HEK293T (cell line): ENCODE measurements around the gene CAPN1.
"Not testable (repeated sequence)": the region's sequence is repeated elsewhere in the genome, so short reads cannot be mapped to it uniquely, and the experiment has no call there.

ENCODE experiments used
- CTCF ChIA-PET: fragments of 350-600 bp; formaldehyde crosslinking; extraction: SDS; loops from one replicate; lab custom pipeline; 2021; ENCODE audit warnings: antibody characterized with exemption, inconsistent platforms; lab: Yijun Ruan, JAX
- POLR2A ChIA-PET: fragments of 350-600 bp; formaldehyde crosslinking; extraction: SDS; loops from one replicate; lab custom pipeline; 2020; ENCODE audit warnings: antibody characterized with exemption, inconsistent platforms; lab: Yijun Ruan, JAX
- DNase-seq: peaks from one replicate; pipeline ENCODE4 v3.0.0; 2012; ENCODE audit warnings: mixed read lengths; ENCODE audit errors: extremely low spot score
- ARNT ChIP-seq: fragments of 450-650 bp; IDR thresholded peaks from 2 replicates; pipeline ENCODE4 v1.6.1; 2017; ENCODE audit warnings: mild to moderate bottlenecking
- BHLHE40 ChIP-seq: fragments of 450-650 bp; IDR thresholded peaks from 2 replicates; pipeline ENCODE4 v1.6.1; 2016; ENCODE audit warnings: mild to moderate bottlenecking, moderate library complexity, borderline replicate concordance
- CTBP1 ChIP-seq: fragments of 450-650 bp; IDR thresholded peaks from 2 replicates; pipeline ENCODE4 v1.6.1; 2016; ENCODE audit warnings: borderline replicate concordance
- ELF4 ChIP-seq: fragments of 450-650 bp; IDR thresholded peaks from 2 replicates; pipeline ENCODE4 v1.6.1; 2017; ENCODE audit warnings: antibody characterized with exemption
- FOXA1 ChIP-seq: fragments of 450-650 bp; IDR thresholded peaks from 2 replicates; pipeline ENCODE4 v1.6.1; 2016; ENCODE audit warnings: mild to moderate bottlenecking
- FOXK2 ChIP-seq: fragments of 450-650 bp; IDR thresholded peaks from 2 replicates; pipeline ENCODE4 v1.6.1; 2016; ENCODE audit warnings: mild to moderate bottlenecking
- FOXM1 ChIP-seq: fragments of 450-650 bp; IDR thresholded peaks from 2 replicates; pipeline ENCODE4 v1.6.1; 2017; ENCODE audit warnings: mild to moderate bottlenecking, borderline replicate concordance
- HDGF ChIP-seq: fragments of 450-650 bp; IDR thresholded peaks from 2 replicates; pipeline ENCODE4 v1.6.1; 2017; ENCODE audit warnings: antibody characterized with exemption, borderline replicate concordance
- L3MBTL2 ChIP-seq: fragments of 450-650 bp; conservative IDR thresholded peaks from 2 replicates; pipeline ENCODE4 v1.6.1; 2016; ENCODE audit warnings: mild to moderate bottlenecking
- LEF1 ChIP-seq: fragments of 450-650 bp; IDR thresholded peaks from 2 replicates; pipeline ENCODE4 v1.6.1; 2017; ENCODE audit warnings: mild to moderate bottlenecking, borderline replicate concordance
- NFRKB ChIP-seq: fragments of 450-650 bp; IDR thresholded peaks from 2 replicates; pipeline ENCODE4 v1.6.1; 2016; ENCODE audit warnings: mild to moderate bottlenecking, moderate library complexity
- PKNOX1 ChIP-seq: fragments of 450-650 bp; IDR thresholded peaks from 2 replicates; pipeline ENCODE4 v1.6.1; 2016
- SP1 ChIP-seq: fragments of 450-650 bp; IDR thresholded peaks from 2 replicates; pipeline ENCODE4 v1.6.1; 2017
- SUZ12 ChIP-seq: fragments of 450-650 bp; IDR thresholded peaks from 2 replicates; pipeline ENCODE4 v1.6.1; 2016; ENCODE audit warnings: mild to moderate bottlenecking
- TARDBP ChIP-seq: fragments of 450-650 bp; IDR thresholded peaks from 2 replicates; pipeline ENCODE4 v1.6.1; 2016
- ZNF384 ChIP-seq: fragments of 450-650 bp; IDR thresholded peaks from 2 replicates; pipeline ENCODE4 v1.6.1; 2016

CAPN1 gene

GRCh38 chr11:65246506-65246905 is 64.8 kb downstream of the CAPN1 start:
- ChIA-PET POLR2A (interaction anchor here (0.8 kb wide), 1 partner anchor 178 kb away, joined by 3 read pairs; no protein-coding TSS in a partner anchor), CTCF (no interaction called here)
- no peak for TF ChIP-seq HDGF
- TF ChIP-seq LEF1: no peak
- TF ChIP-seq ELF4: no peak
- TF ChIP-seq ARNT: no peak
- TF ChIP-seq NFRKB: no peak
- no peak for TF ChIP-seq FOXK2
- TF ChIP-seq FOXA1: no peak
- no peak for TF ChIP-seq PKNOX1
- no peak for TF ChIP-seq TARDBP
- TF ChIP-seq BHLHE40: no peak
- no peak for TF ChIP-seq SP1
- TF ChIP-seq SUZ12: no peak
- TF ChIP-seq CTBP1: no peak
- TF ChIP-seq ZNF384: no peak
- no peak for TF ChIP-seq FOXM1
- no peak for TF ChIP-seq L3MBTL2
- DNase-seq: no peak

- DNase-seq, CTCF ChIA-PET: not testable (repeated sequence)
- POLR2A ChIA-PET: interaction anchor here (1.2 kb wide), 1 partner anchor 14 kb away, joined by 4 read pairs; the partner anchor contains the start of gene POLA2
Measured at GRCh38 chr11:65248184-65248710, 66.5 kb downstream of the CAPN1 start.

- DNase-seq: no peak
- ChIA-PET CTCF (interaction anchor here (0.6 to 0.9 kb wide), 2 partner anchors 22 to 25 kb away, joined by 4 to 5 read pairs; no protein-coding TSS in a partner anchor), POLR2A (interaction anchor here (3.2 kb wide), 1 partner anchor 11 kb away, joined by 21 read pairs; the partner anchor contains the start of gene POLA2)
- TF ChIP-seq NFRKB: no peak
- no peak for TF ChIP-seq ZNF384
- TF ChIP-seq SUZ12: no peak
- TF ChIP-seq BHLHE40: no peak
- TF ChIP-seq ARNT: no peak
- no peak for TF ChIP-seq FOXM1
- TF ChIP-seq TARDBP: no peak
- TF ChIP-seq FOXA1: no peak
- no peak for TF ChIP-seq LEF1
- TF ChIP-seq CTBP1: no peak
- TF ChIP-seq PKNOX1: no peak
- no peak for TF ChIP-seq SP1
Measured at GRCh38 chr11:65251476-65251875, 69.7 kb downstream of the CAPN1 start.

GRCh38 chr11:65254724-65255123 is 73.0 kb downstream of the CAPN1 start:
- no peak for DNase-seq
- POLR2A ChIA-PET: no interaction called here
- no peak for TF ChIP-seq BHLHE40
- CTCF ChIA-PET: interaction anchor here (0.7 to 1.6 kb wide), 3 partner anchors 50 to 79 kb away, joined by 3 to 5 read pairs (median 3); partner anchors contain the start of genes CAPN1 and DPF2

GRCh38 chr11:65258988-65259387 is 77.3 kb downstream of the CAPN1 start:
- no peak for DNase-seq
- CTCF ChIA-PET: interaction anchor here (0.6 kb wide), 1 partner anchor 221 kb away, joined by 3 read pairs; no protein-coding TSS in a partner anchor
- TF ChIP-seq PKNOX1: no peak
- no peak for TF ChIP-seq ELF4
- no peak for TF ChIP-seq FOXK2
- TF ChIP-seq LEF1: no peak
- TF ChIP-seq FOXM1: no peak
- no peak for TF ChIP-seq SUZ12
- TF ChIP-seq L3MBTL2: no peak
- TF ChIP-seq CTBP1: no peak
- TF ChIP-seq HDGF: no peak
- TF ChIP-seq ZNF384: no peak
- TF ChIP-seq FOXA1: no peak
- TF ChIP-seq NFRKB: no peak
- no peak for TF ChIP-seq SP1
- POLR2A ChIA-PET: no interaction called here

GRCh38 chr11:65260302-65260701 is 78.6 kb downstream of the CAPN1 start:
- ChIA-PET CTCF (no interaction called here), POLR2A (no interaction called here)
- TF ChIP-seq HDGF (no peak), BHLHE40 (no peak), TARDBP (no peak)
- DNase-seq: no peak
